Thoracic aorta (tissue), 2 donors: Measurements from ENCODE around the gene SELE. TPM values are rescaled to one million over a fixed set of nuclear protein-coding genes. Genes with fewer than 3 reads are reported as not detected.

Experiments
- ATAC-seq: fragments of 150-250 bp; one replicate; pipeline ENCODE4 v1.8.0; 2017; ENCODE audit warnings: low read depth; ENCODE audit not compliant: insufficient number of reproducible peaks, low FRiP score
- DNase-seq: peaks from one replicate; pipeline ENCODE4 v3.0.0-alpha.2; 2020; ENCODE audit warnings: low spot score
- H3K27ac ChIP-seq, 2 donors: fragments of 200-600 bp; sonication (generic); 1 replicate in 1 of 2; 2 replicates in 1 of 2; pipeline ENCODE4 v1.5.1; 2016; ENCODE audit warnings: mild to moderate bottlenecking in 2 of 2, moderate library complexity in 2 of 2
- H3K27me3 ChIP-seq: fragments of 200-600 bp; sonication (generic); replicated peaks from 2 replicates; pipeline ENCODE4 v1.6.0; 2016; ENCODE audit warnings: mild to moderate bottlenecking; ENCODE audit not compliant: insufficient read depth
- H3K36me3 ChIP-seq: fragments of 200-600 bp; sonication (generic); one replicate; pipeline ENCODE4 v1.5.1; 2016
- H3K4me1 ChIP-seq, 2 donors: fragments of 200-600 bp; sonication (generic); 1 replicate in 1 of 2; 2 replicates in 1 of 2; pipeline versions ENCODE4 v1.5.1 to v1.6.0; 2016; ENCODE audit warnings: low read depth in 2 of 2, mild to moderate bottlenecking in 1 of 2; ENCODE audit not compliant: control insufficient read depth in 1 of 2
- H3K4me3 ChIP-seq: fragments of 200-600 bp; sonication (generic); 2 replicates; pipeline ENCODE4 v1.5.1; 2016; ENCODE audit warnings: mild to moderate bottlenecking
- H3K9me3 ChIP-seq: fragments of 200-600 bp; sonication (generic); 2 replicates; pipeline ENCODE4 v1.5.1; 2016
- CTCF ChIP-seq: fragments of 200-600 bp; sonication (generic); IDR thresholded peaks from one replicate; pipeline ENCODE4 v1.5.1; 2019; ENCODE audit warnings: antibody characterized with exemption
- total RNA-seq, 2 donors: library from RNA; depleted of rRNA; stranded (reverse); fragments of >200 nt; gene quantifications; one replicate each; pipeline versions ENCODE4 v1.1.0 to v1.2.3, GENCODE V29; 2016

SELE gene
- total RNA-seq, 2 donors from 2014 or later = 3.4 to 28.8 TPM

- Histone ChIP-seq H3K27ac (no peak overlapping the region), H3K9me3 (no peaks in the 10 kb centered on the region), H3K4me3 (no peak overlapping the region), H3K36me3 (no peaks in the 10 kb centered on the region), H3K4me1 (no peaks in the 10 kb centered on the region), H3K27me3 (no peaks in the 10 kb centered on the region)
- no peak for TF ChIP-seq CTCF
- ATAC-seq (no peak), DNase-seq (no peak)
These were observed 34.3 kb upstream of the SELE start for GRCh38 chr1:169768161-169768560.

- no peak overlapping the region for H3K4me3 ChIP-seq
- H3K27ac ChIP-seq = no peak overlapping the region
- H3K36me3 ChIP-seq = no peaks in the 10 kb centered on the region
- DNase-seq = no peak
- ATAC-seq = no peak
- TF ChIP-seq CTCF = no peak
- H3K27me3 ChIP-seq = no peaks in the 10 kb centered on the region
- H3K4me1 ChIP-seq = no peaks in the 10 kb centered on the region
- H3K9me3 ChIP-seq = no peaks in the 10 kb centered on the region
These were observed 31.9 kb upstream of the SELE start for GRCh38 chr1:169765580-169766331.

- DNase-seq (no peak), ATAC-seq (no peak)
- no peaks in the 10 kb centered on the region for H3K4me1 ChIP-seq
- H3K36me3 ChIP-seq = no peaks in the 10 kb centered on the region
- H3K9me3 ChIP-seq = no peaks in the 10 kb centered on the region
- H3K27me3 ChIP-seq = no peaks in the 10 kb centered on the region
- no peak overlapping the region for H3K4me3 ChIP-seq
- no peak overlapping the region for H3K27ac ChIP-seq
- TF ChIP-seq CTCF = no peak
These were observed 31.0 kb upstream of the SELE start for GRCh38 chr1:169764919-169765318.

GRCh38 chr1:169762699-169763098 lies 28.8 kb upstream of the SELE start:
- TF ChIP-seq CTCF = no peak
- Histone ChIP-seq H3K4me3 (no peak overlapping the region), H3K27me3 (no peaks in the 10 kb centered on the region), H3K4me1 (no peaks in the 10 kb centered on the region), H3K9me3 (no peaks in the 10 kb centered on the region), H3K36me3 (no peaks in the 10 kb centered on the region), H3K27ac (no peak overlapping the region)
- no peak for ATAC-seq
- DNase-seq = no peak

- Histone ChIP-seq H3K27ac (no peak overlapping the region), H3K36me3 (no peaks in the 10 kb centered on the region), H3K9me3 (no peaks in the 10 kb centered on the region), H3K4me1 (no peaks in the 10 kb centered on the region), H3K4me3 (no peak overlapping the region), H3K27me3 (no peaks in the 10 kb centered on the region)
- ATAC-seq (no peak), DNase-seq (no peak)
- TF ChIP-seq CTCF = no peak
These were observed 25.2 kb upstream of the SELE start for GRCh38 chr1:169759038-169759437.
